A549 (cell line): ENCODE measurements around the gene SDSL.

ENCODE experiments used
- BCL3 ChIP-seq: fragments of >200 bp; sonication (Bioruptor Twin); formaldehyde crosslinking; IDR thresholded peaks from 3 replicates; pipeline ENCODE4 v1.6.1; 2016
- BHLHE40 ChIP-seq: IDR thresholded peaks from 2 replicates; pipeline ENCODE4 v1.6.1; 2012; ENCODE audit warnings: low read depth, low read length, inconsistent platforms
- CEBPB ChIP-seq, 2 experiments: fragments of >200 bp in 1 of 2; sonication (Bioruptor Twin) in 1 of 2; formaldehyde crosslinking in 1 of 2; IDR thresholded peaks; 2 replicates each; pipeline ENCODE4 v1.6.1; 2012 to 2016
- CTCF ChIP-seq: fragments of >200 bp; sonication (Bioruptor Twin); formaldehyde crosslinking; IDR thresholded peaks from 3 replicates; pipeline ENCODE4 v1.5.1; 2016
- EP300 ChIP-seq, 2 experiments: fragments of >200 bp; sonication (Bioruptor Twin); formaldehyde crosslinking; IDR thresholded peaks; 2 replicates in 1 of 2; 3 replicates in 1 of 2; pipeline ENCODE4 v1.6.1; 2016 to 2017
- FOSL2 ChIP-seq, 2 experiments: fragments of 450-650 bp in 1 of 2; fragments of >200 bp in 1 of 2; sonication (Bioruptor Twin) in 1 of 2; formaldehyde crosslinking; IDR thresholded peaks; 2 replicates each; pipeline versions ENCODE4 v1.5.0 to v1.6.1; 2016 to 2020; ENCODE audit warnings: mild to moderate bottlenecking in 1 of 2, moderate library complexity in 1 of 2
- HDAC2 ChIP-seq: fragments of 200-600 bp; sonication (generic); IDR thresholded peaks from 2 replicates; pipeline ENCODE4 v1.6.1; 2016
- MAZ ChIP-seq: fragments of 150-350 bp; IDR thresholded peaks from 2 replicates; pipeline ENCODE4 v1.6.1; 2014; ENCODE audit warnings: antibody characterized with exemption, low read depth, low read length, borderline replicate concordance
- MYC ChIP-seq: IDR thresholded peaks from 2 replicates; pipeline ENCODE4 v1.6.1; 2012; ENCODE audit warnings: mild to moderate bottlenecking, inconsistent platforms, low read length, improper control_type of control experiment, borderline replicate concordance
- NFE2L2 ChIP-seq: fragments of 150-350 bp; conservative IDR thresholded peaks from 2 replicates; pipeline ENCODE4 v1.6.1; 2014; ENCODE audit warnings: low read length
- NR3C1 ChIP-seq: fragments of >200 bp; sonication (Bioruptor Twin); formaldehyde crosslinking; IDR thresholded peaks from 3 replicates; pipeline ENCODE4 v1.6.1; 2017
- RAD21 ChIP-seq, 2 experiments: fragments of >200 bp in 1 of 2; sonication (Bioruptor Twin) in 1 of 2; formaldehyde crosslinking in 1 of 2; IDR thresholded peaks in 1 of 2; conservative IDR thresholded peaks in 1 of 2; 2 replicates in 1 of 2; 3 replicates in 1 of 2; pipeline ENCODE4 v1.6.1; 2012 to 2018; ENCODE audit warnings: inconsistent platforms in 1 of 2
- RNF2 ChIP-seq: fragments of 200-600 bp; sonication (generic); IDR thresholded peaks from 2 replicates; pipeline ENCODE4 v1.6.1; 2016; ENCODE audit warnings: low read depth, mild to moderate bottlenecking, antibody characterized with exemption, moderate library complexity, borderline replicate concordance

GRCh38 chr12:113387631-113388030 is 34.5 kb upstream of the SDSL start:
- no peak for TF ChIP-seq NFE2L2
- no peak for TF ChIP-seq BHLHE40
- no peak for TF ChIP-seq CTCF
- TF ChIP-seq BCL3: no peak
- no peak for TF ChIP-seq RNF2
- no peak for TF ChIP-seq MAZ
- TF ChIP-seq HDAC2: no peak
- TF ChIP-seq MYC: no peak
- TF ChIP-seq RAD21 (conservative IDR thresholded peaks at IDR 0.05 in 1 of 2, IDR thresholded peaks at IDR 0.05 in 1 of 2): no peak
- no peak for TF ChIP-seq FOSL2 (IDR thresholded peaks at IDR 0.05)
- no peak for TF ChIP-seq FOSL2 (CRISPR knock-in tag; IDR thresholded peaks at IDR 0.05)
- no peak for TF ChIP-seq NR3C1
- no peak for TF ChIP-seq CEBPB (IDR thresholded peaks at IDR 0.05)
- TF ChIP-seq EP300 (IDR thresholded peaks at IDR 0.05): no peak
